Calu3 (cell line): ENCODE data around the gene TMEM178B. TPM values are rescaled to one million over a fixed set of nuclear protein-coding genes. Genes with fewer than 3 reads are reported as not detected.

Experiments used
- BruUV-seq: library from RNA; stranded (reverse); fragments of 400-500 nt; replicated peaks from 2 replicates; lab custom pipeline; 2021; lab: Mats Ljungman, UMichigan
- CTCF ChIA-PET: fragments of 300-600 bp; sonication (Branson Sonifier 250); formaldehyde crosslinking; loops from one replicate; lab custom pipeline; 2022; ENCODE audit warnings: antibody characterized with exemption; lab: Charles Lee
- DNase-seq: peaks from one replicate; pipeline ENCODE4 v3.0.0; 2022
- H3K27ac Mint-ChIP-seq: one replicate; pipeline ENCODE4 v1.8.0; 2022; ENCODE audit warnings: mixed read lengths; ENCODE audit not compliant: unreplicated experiment
- H3K27me3 Mint-ChIP-seq: one replicate; pipeline ENCODE4 v1.8.0; 2022; ENCODE audit warnings: mixed read lengths; ENCODE audit not compliant: unreplicated experiment
- H3K36me3 Mint-ChIP-seq: one replicate; pipeline ENCODE4 v1.8.0; 2022; ENCODE audit warnings: mild to moderate bottlenecking, moderate library complexity, mixed read lengths; ENCODE audit not compliant: insufficient read depth, unreplicated experiment
- H3K4me1 Mint-ChIP-seq: one replicate; pipeline ENCODE4 v1.8.0; 2022; ENCODE audit warnings: mild to moderate bottlenecking, low read depth, mixed read lengths; ENCODE audit not compliant: unreplicated experiment
- H3K4me3 Mint-ChIP-seq: one replicate; pipeline ENCODE4 v1.8.0; 2022; ENCODE audit warnings: mild to moderate bottlenecking, low read depth, moderate library complexity, mixed read lengths; ENCODE audit not compliant: unreplicated experiment
- H3K9me3 Mint-ChIP-seq: one replicate; pipeline ENCODE4 v1.8.0; 2022; ENCODE audit warnings: low read depth, mixed read lengths; ENCODE audit not compliant: unreplicated experiment
- intact Hi-C: fragments of 100-400 bp; cut with micrococcal nuclease; formaldehyde crosslinking; loops from one replicate; pipeline ENCODE4 v1.10.0; 2022; ENCODE audit not compliant: unreplicated experiment
- total RNA-seq: library from RNA; stranded (reverse); gene quantifications from 2 replicates; pipeline ENCODE4 v1.2.3, GENCODE V29; 2022
- TF ChIP-seq, protein P1 (sequence below): fragments of 200-600 bp; IDR thresholded peaks from one replicate; pipeline ENCODE4 v1.8.0; 2022; ENCODE audit warnings: antibody characterized with exemption; ENCODE audit not compliant: unreplicated experiment

The TMEM178B gene
- total RNA-seq, 1 experiment from 2014 or later, result 1.5 TPM

DNA sequence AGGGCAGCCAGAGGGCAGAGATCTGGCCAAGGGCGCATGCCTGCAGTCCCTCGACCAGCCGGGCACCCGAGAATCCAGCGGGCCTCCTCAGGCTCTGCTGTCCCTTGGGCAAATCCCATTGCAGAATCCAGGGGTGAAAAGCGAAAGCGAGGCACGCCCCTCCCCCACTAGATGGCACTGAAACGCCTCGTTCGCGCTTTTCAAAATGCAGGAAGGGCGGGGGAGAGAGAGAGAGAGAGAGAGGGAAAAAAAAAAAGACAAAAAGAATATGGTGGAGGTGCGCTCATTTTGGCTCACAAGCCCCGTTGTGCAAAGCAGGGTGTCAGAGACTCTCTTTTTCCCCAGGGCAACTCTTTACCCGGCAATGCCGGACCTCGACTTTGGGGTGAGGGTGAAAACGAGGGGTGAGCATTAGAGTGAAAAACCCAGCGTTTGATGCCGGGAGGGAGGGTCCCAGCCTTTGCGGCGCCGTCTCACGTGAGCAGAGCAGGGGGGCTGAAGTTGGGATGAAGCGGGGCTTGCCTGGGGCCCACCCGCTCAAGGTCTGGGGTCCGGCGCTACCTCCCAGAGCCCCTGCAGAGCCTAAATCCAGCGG is 2.5 kb upstream of the TMEM178B start:
- H3K27ac Mint-ChIP-seq, result no peak overlapping the region
- BruUV-seq, result no TSS peak
- TF ChIP-seq, protein P1, sequence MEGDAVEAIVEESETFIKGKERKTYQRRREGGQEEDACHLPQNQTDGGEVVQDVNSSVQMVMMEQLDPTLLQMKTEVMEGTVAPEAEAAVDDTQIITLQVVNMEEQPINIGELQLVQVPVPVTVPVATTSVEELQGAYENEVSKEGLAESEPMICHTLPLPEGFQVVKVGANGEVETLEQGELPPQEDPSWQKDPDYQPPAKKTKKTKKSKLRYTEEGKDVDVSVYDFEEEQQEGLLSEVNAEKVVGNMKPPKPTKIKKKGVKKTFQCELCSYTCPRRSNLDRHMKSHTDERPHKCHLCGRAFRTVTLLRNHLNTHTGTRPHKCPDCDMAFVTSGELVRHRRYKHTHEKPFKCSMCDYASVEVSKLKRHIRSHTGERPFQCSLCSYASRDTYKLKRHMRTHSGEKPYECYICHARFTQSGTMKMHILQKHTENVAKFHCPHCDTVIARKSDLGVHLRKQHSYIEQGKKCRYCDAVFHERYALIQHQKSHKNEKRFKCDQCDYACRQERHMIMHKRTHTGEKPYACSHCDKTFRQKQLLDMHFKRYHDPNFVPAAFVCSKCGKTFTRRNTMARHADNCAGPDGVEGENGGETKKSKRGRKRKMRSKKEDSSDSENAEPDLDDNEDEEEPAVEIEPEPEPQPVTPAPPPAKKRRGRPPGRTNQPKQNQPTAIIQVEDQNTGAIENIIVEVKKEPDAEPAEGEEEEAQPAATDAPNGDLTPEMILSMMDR, result no peak
- no peaks in the 10 kb centered on the region for H3K9me3 Mint-ChIP-seq
- CTCF ChIA-PET, result interaction anchor here (1.2 kb wide), 1 partner anchor 160 kb away, joined by 7 read pairs; no protein-coding TSS in a partner anchor
- peaks cover 29% of the 10 kb centered on the region for H3K36me3 Mint-ChIP-seq
- H3K4me3 Mint-ChIP-seq, result peak overlapping the region; percentile 72
- DNase-seq, result peak; percentile 43
- H3K4me1 Mint-ChIP-seq, result peaks cover 9% of the 10 kb centered on the region
- H3K27me3 Mint-ChIP-seq, result peaks cover 49% of the 10 kb centered on the region
- intact Hi-C loops, result loop anchor here (5.0 kb wide), 3 partner anchors 91 to 581 kb away; no protein-coding TSS in a partner anchor

DNA sequence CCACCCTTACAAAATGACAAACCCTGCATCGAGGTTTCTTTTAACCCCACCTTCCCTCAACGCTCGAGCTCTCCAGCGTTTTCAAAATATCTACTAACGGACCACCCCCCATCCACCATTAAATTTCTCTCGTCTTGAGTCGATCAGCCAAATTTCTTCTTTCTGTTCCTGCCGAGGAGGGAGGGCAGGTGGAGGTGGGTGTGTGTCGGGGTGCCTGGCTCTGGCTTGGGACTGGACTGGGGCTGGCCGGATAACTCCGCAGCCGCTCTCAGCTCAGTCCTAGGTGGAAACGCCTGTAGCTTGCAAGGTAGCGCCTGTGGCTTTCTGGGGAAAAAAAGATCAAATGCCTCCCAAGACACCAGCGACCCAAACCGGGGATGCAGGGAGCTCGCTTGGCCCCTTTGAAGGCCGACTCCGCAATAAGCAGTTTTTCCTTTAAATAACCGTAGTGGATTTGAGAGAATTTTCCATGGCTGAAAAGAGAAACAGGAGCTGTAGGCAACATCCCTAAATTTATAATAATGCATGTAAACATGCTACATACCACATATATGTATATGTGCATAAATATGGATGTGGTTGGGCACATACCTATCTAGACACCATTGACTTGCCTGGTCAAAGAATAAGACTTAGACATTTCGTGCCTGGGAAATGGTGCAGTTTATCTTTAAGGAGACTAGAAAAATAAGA is 1.9 kb upstream of the TMEM178B start:
- CTCF ChIA-PET, result interaction anchor here (1.2 kb wide), 1 partner anchor 159 kb away, joined by 7 read pairs; no protein-coding TSS in a partner anchor
- intact Hi-C loops, result loop anchor here (5.0 kb wide), 3 partner anchors 90 to 580 kb away; no protein-coding TSS in a partner anchor
- peaks cover 29% of the 10 kb centered on the region for H3K36me3 Mint-ChIP-seq
- no peak overlapping the region for H3K27ac Mint-ChIP-seq
- peaks cover 49% of the 10 kb centered on the region for H3K27me3 Mint-ChIP-seq
- no peaks in the 10 kb centered on the region for H3K9me3 Mint-ChIP-seq
- no peak for DNase-seq
- H3K4me1 Mint-ChIP-seq, result peaks cover 9% of the 10 kb centered on the region
- H3K4me3 Mint-ChIP-seq, result peak overlapping the region; percentile 72
- no TSS peak for BruUV-seq
- TF ChIP-seq, protein P1, result no peak

DNA sequence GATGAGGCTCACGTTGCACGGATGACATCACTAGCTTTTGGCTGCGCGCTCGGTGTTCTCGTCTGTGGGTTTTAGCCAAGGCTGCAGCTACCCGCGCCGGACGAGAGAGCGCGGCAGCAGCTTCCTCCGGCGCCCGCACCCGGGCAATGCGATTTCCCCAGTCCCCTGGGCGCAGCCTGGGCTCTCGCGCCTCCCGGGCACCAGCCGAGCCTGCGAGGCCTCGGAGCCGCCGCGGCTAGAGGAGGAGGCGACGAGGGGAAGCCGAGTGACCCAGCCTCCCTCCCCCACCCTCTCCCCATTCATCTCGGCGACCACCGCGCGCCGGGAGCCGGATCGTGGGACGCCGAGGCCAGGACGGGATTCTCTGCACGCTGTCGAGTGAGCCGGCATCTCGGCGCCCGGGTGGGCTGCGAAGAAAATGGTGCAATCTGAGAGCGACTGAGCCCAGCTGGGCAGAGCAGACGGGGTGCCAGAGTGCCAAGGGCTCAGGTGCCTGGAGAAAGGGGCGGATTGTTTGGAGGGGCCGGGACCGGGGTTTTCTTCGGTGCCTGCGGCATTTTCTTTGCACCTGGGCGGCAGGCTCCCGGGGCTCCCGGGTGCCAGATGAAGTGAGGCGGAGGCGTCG is 1.2 kb upstream of the TMEM178B start:
- H3K27me3 Mint-ChIP-seq, result peaks cover 49% of the 10 kb centered on the region
- peaks cover 29% of the 10 kb centered on the region for H3K36me3 Mint-ChIP-seq
- TF ChIP-seq, protein P1, result no peak
- H3K27ac Mint-ChIP-seq, result no peak overlapping the region
- no TSS peak for BruUV-seq
- peak overlapping the region; percentile 72 for H3K4me3 Mint-ChIP-seq
- DNase-seq, result peak; percentile 35
- H3K4me1 Mint-ChIP-seq, result peaks cover 9% of the 10 kb centered on the region
- H3K9me3 Mint-ChIP-seq, result no peaks in the 10 kb centered on the region
- intact Hi-C loops, result loop anchor here (5.0 kb wide), 3 partner anchors 90 to 580 kb away; no protein-coding TSS in a partner anchor
- CTCF ChIA-PET, result interaction anchor here (1.2 kb wide), 1 partner anchor 159 kb away, joined by 7 read pairs; no protein-coding TSS in a partner anchor

DNA sequence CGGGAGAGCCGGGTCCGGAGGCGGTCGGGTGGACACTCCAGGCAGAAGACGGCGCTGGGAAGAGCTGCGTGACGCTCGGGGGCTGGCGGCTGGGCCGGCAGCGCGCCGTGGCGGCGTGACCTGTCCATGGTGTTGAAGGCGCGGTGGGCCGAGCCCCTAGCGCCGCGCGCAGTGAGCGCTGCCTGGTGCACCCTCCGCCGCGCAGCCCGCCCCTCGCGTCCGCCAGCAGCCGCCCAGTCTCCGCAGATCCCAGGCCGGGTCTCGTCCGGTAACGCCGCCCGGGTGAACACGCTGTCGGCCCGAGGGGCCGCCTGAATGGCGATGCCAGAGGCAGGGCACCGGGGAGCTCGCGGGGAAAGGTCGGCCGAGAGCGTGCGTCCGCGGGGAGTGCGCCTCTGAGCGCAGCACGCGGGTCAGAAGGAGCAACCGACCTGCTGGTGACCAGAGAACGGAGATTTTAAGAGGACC is 657 bp upstream of the TMEM178B start:
- Mint-ChIP-seq H3K4me1 (peaks cover 9% of the 10 kb centered on the region), H3K27ac (no peak overlapping the region), H3K4me3 (peak overlapping the region; percentile 72), H3K27me3 (peaks cover 49% of the 10 kb centered on the region), H3K36me3 (peaks cover 29% of the 10 kb centered on the region), H3K9me3 (no peaks in the 10 kb centered on the region)
- TF ChIP-seq, protein P1, result no peak
- peak; percentile 50 for DNase-seq
- CTCF ChIA-PET, result no interaction called here
- no TSS peak for BruUV-seq
- intact Hi-C loops, result loop anchor here (5.0 kb wide), 3 partner anchors 89 to 579 kb away; no protein-coding TSS in a partner anchor
